HepG2 (cell line): ENCODE measurements around the gene SMIM13. TPM values are rescaled to one million over a fixed set of nuclear protein-coding genes. Genes with fewer than 3 reads are reported as not detected.

Experiments used
- ATF1 ChIP-seq: IDR thresholded peaks from 2 replicates; pipeline ENCODE4 v1.6.1; 2016; ENCODE audit warnings: mild to moderate bottlenecking, control low read depth
- DRAP1 ChIP-seq: IDR thresholded peaks from 2 replicates; pipeline ENCODE4 v1.6.1; 2016; ENCODE audit warnings: missing genetic modification reagents, missing compliant biosample characterization
- EP300 ChIP-seq, 3 experiments: sonication (generic) in 1 of 3; formaldehyde crosslinking in 1 of 3; IDR thresholded peaks; 2 replicates each; pipeline versions ENCODE4 v1.5.1 to v1.6.1; 2011 to 2020; ENCODE audit warnings: low read depth in 2 of 3, low read length in 2 of 3, borderline replicate concordance in 1 of 3, improper control_type of control experiment in 1 of 3, mild to moderate bottlenecking in 1 of 3, missing genetic modification reagents in 1 of 3, moderate library complexity in 1 of 3
- IKZF1 ChIP-seq: fragments of 450-650 bp; IDR thresholded peaks from 2 replicates; pipeline ENCODE4 v1.7.1; 2016
- JUN ChIP-seq: sonication (generic); formaldehyde crosslinking; IDR thresholded peaks from 2 replicates; pipeline ENCODE4 v1.4.0; 2020; ENCODE audit warnings: mild to moderate bottlenecking, missing genetic modification reagents
- KMT2B ChIP-seq: IDR thresholded peaks from 2 replicates; pipeline ENCODE4 v1.6.1; 2016; ENCODE audit warnings: missing genetic modification reagents, missing compliant biosample characterization
- PRMT3 ChIP-seq: sonication (generic); formaldehyde crosslinking; IDR thresholded peaks from 2 replicates; pipeline ENCODE4 v1.8.1; 2022; ENCODE audit warnings: low read depth, mild to moderate bottlenecking, moderate library complexity, missing genetic modification reagents, borderline replicate concordance
- REL ChIP-seq: sonication (generic); formaldehyde crosslinking; conservative IDR thresholded peaks from 2 replicates; pipeline ENCODE4 v1.8.0; 2022; ENCODE audit warnings: mild to moderate bottlenecking, missing genetic modification reagents, moderate library complexity
- RNF219 ChIP-seq: sonication (generic); formaldehyde crosslinking; IDR thresholded peaks from 2 replicates; pipeline ENCODE4 v1.5.0; 2020; ENCODE audit warnings: mild to moderate bottlenecking, missing genetic modification reagents
- ZFYVE20 ChIP-seq: sonication (generic); formaldehyde crosslinking; IDR thresholded peaks from 2 replicates; pipeline ENCODE4 v1.8.0; 2023; ENCODE audit warnings: low read depth, mild to moderate bottlenecking, moderate library complexity, missing genetic modification reagents, borderline replicate concordance
- ZNF430 ChIP-seq: sonication (generic); formaldehyde crosslinking; IDR thresholded peaks from 2 replicates; pipeline ENCODE4 v1.9.0; 2021; ENCODE audit warnings: mild to moderate bottlenecking, missing genetic modification reagents
- ZNF589 ChIP-seq: sonication (generic); formaldehyde crosslinking; conservative IDR thresholded peaks from 2 replicates; pipeline ENCODE4 v1.8.0; 2022; ENCODE audit warnings: mild to moderate bottlenecking, moderate library complexity, missing genetic modification reagents
- ZNF605 ChIP-seq: sonication (generic); formaldehyde crosslinking; IDR thresholded peaks from 2 replicates; pipeline ENCODE4 v1.8.0; 2022; ENCODE audit warnings: mild to moderate bottlenecking, missing genetic modification reagents
- ZNF747 ChIP-seq: sonication (generic); formaldehyde crosslinking; IDR thresholded peaks from 2 replicates; pipeline ENCODE4 v1.8.1; 2023; ENCODE audit warnings: missing genetic modification reagents, mild to moderate bottlenecking, borderline replicate concordance
- polyA plus RNA-seq, 8 experiments: library from polyadenylated mRNA; depleted of rRNA in 3 of 8; stranded (reverse) in 7 of 8; unstranded in 1 of 8; fragments of >200 nt; fragmentation: Illumina TruSeq in 4 of 8; extraction: Trizol in 4 of 8; gene quantifications; 2 replicates each; pipeline versions ENCODE4 v1.2.1 to v1.2.3, GENCODE V29; 2011 to 2016; ENCODE audit warnings: low read depth in 4 of 8, missing spikeins in 1 of 8, mixed read lengths in 1 of 8; ENCODE audit not compliant: insufficient read depth in 1 of 8
- total RNA-seq, 5 experiments: library from RNA; depleted of rRNA; stranded (reverse); fragments of >200 nt; fragmentation: Illumina TruSeq; extraction: Trizol; gene quantifications; 2 replicates each; pipeline ENCODE4 v1.2.3, GENCODE V29; 2016; ENCODE audit warnings: low read depth in 1 of 5
- TF ChIP-seq, protein P1 (sequence below): sonication (generic); formaldehyde crosslinking; conservative IDR thresholded peaks from 2 replicates; pipeline ENCODE4 v1.4.0; 2020; ENCODE audit warnings: mild to moderate bottlenecking, missing genetic modification reagents, moderate library complexity
- TF ChIP-seq, protein P2 (sequence below): sonication (generic); formaldehyde crosslinking; IDR thresholded peaks from 2 replicates; pipeline ENCODE4 v1.8.0; 2023; ENCODE audit warnings: mild to moderate bottlenecking, missing genetic modification reagents
- TF ChIP-seq, protein P3 (sequence below): sonication (generic); formaldehyde crosslinking; IDR thresholded peaks from 2 replicates; pipeline ENCODE4 v1.5.1; 2020; ENCODE audit warnings: missing genetic modification reagents, mild to moderate bottlenecking, borderline replicate concordance
- TF ChIP-seq, protein P4 (sequence below): sonication (generic); formaldehyde crosslinking; IDR thresholded peaks from 2 replicates; pipeline ENCODE4 v1.5.0; 2020; ENCODE audit warnings: missing genetic modification reagents, mild to moderate bottlenecking, borderline replicate concordance

The SMIM13 gene
- total and polyA plus RNA-seq, 2 of the 13 experiments (the other 11 are each of a cell fraction or from before 2014, with no cell fraction given): 2.7 to 10.2 TPM

DNA sequence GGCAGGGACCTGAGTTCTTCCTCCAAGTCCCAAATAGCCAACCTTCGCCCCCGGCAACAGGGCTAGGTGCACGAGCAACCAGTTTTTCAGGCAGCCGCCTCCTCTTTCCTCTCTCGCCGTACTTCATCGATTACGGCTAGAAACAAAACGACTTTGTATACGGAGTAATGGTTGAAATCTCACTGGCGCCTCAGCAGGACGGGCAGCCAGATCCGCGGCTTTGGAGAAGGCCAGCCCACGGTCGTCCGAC lies 333 bp upstream of the SMIM13 start (continued):
- TF ChIP-seq, protein P1, sequence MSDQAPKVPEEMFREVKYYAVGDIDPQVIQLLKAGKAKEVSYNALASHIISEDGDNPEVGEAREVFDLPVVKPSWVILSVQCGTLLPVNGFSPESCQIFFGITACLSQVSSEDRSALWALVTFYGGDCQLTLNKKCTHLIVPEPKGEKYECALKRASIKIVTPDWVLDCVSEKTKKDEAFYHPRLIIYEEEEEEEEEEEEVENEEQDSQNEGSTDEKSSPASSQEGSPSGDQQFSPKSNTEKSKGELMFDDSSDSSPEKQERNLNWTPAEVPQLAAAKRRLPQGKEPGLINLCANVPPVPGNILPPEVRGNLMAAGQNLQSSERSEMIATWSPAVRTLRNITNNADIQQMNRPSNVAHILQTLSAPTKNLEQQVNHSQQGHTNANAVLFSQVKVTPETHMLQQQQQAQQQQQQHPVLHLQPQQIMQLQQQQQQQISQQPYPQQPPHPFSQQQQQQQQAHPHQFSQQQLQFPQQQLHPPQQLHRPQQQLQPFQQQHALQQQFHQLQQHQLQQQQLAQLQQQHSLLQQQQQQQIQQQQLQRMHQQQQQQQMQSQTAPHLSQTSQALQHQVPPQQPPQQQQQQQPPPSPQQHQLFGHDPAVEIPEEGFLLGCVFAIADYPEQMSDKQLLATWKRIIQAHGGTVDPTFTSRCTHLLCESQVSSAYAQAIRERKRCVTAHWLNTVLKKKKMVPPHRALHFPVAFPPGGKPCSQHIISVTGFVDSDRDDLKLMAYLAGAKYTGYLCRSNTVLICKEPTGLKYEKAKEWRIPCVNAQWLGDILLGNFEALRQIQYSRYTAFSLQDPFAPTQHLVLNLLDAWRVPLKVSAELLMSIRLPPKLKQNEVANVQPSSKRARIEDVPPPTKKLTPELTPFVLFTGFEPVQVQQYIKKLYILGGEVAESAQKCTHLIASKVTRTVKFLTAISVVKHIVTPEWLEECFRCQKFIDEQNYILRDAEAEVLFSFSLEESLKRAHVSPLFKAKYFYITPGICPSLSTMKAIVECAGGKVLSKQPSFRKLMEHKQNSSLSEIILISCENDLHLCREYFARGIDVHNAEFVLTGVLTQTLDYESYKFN (CRISPR knock-in tag): no peak
- TF ChIP-seq, protein P2, sequence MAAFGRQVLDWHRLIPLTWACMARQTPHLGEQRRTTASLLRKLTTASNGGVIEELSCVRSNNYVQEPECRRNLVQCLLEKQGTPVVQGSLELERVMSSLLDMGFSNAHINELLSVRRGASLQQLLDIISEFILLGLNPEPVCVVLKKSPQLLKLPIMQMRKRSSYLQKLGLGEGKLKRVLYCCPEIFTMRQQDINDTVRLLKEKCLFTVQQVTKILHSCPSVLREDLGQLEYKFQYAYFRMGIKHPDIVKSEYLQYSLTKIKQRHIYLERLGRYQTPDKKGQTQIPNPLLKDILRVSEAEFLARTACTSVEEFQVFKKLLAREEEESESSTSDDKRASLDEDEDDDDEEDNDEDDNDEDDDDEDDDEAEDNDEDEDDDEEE (CRISPR knock-in tag): 0 out of 2 replicates have a peak, but pooled peaks have one; percentile 14
- TF ChIP-seq ZNF747 (peak; percentile 28; the same call in 1 of the 2 replicates), DRAP1 (CRISPR knock-in tag) (no peak), ZNF605 (CRISPR knock-in tag) (peak; percentile 93), EP300 (IDR thresholded peaks at IDR 0.05; ENCODE audit: low read depth in 2 of 2, low read length in 2 of 2) (no peak; a peak in 1 of 4 replicates), EP300 (CRISPR knock-in tag; IDR thresholded peaks at IDR 0.05; ENCODE audit: borderline replicate concordance) (no peak), ZFYVE20 (CRISPR knock-in tag) (no peak), RNF219 (no peak), REL (CRISPR knock-in tag) (no peak), ZNF589 (no peak), JUN (no peak), ATF1 (CRISPR knock-in tag) (no peak; the same call in 1 of the 2 replicates), KMT2B (CRISPR knock-in tag) (no peak), IKZF1 (no peak), PRMT3 (CRISPR knock-in tag) (0 out of 2 replicates have a peak, but pooled peaks have one; percentile 79), ZNF430 (CRISPR knock-in tag) (0 out of 2 replicates have a peak, but pooled peaks have one; percentile 87)
- TF ChIP-seq, protein P3, sequence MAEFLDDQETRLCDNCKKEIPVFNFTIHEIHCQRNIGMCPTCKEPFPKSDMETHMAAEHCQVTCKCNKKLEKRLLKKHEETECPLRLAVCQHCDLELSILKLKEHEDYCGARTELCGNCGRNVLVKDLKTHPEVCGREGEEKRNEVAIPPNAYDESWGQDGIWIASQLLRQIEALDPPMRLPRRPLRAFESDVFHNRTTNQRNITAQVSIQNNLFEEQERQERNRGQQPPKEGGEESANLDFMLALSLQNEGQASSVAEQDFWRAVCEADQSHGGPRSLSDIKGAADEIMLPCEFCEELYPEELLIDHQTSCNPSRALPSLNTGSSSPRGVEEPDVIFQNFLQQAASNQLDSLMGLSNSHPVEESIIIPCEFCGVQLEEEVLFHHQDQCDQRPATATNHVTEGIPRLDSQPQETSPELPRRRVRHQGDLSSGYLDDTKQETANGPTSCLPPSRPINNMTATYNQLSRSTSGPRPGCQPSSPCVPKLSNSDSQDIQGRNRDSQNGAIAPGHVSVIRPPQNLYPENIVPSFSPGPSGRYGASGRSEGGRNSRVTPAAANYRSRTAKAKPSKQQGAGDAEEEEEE (CRISPR knock-in tag): no peak
- TF ChIP-seq, protein P4, sequence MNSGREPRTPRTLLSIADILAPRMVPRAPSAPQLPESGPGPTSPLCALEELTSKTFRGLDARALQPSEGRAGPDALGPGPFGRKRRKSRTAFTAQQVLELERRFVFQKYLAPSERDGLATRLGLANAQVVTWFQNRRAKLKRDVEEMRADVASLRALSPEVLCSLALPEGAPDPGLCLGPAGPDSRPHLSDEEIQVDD: no peak
